Subcutaneous abdominal adipose tissue (tissue), 5 donors: Measurements from ENCODE around the gene MSMP.

Experiments
- H3K27ac ChIP-seq: one replicate; pipeline ENCODE4 v1.7.0; 2013; ENCODE audit warnings: low read depth, mild to moderate bottlenecking, inconsistent platforms, low read length, moderate library complexity
- H3K27me3 ChIP-seq, 5 donors: one replicate each; pipeline ENCODE4 v1.7.0; 2013; ENCODE audit warnings: low read length in 5 of 5, inconsistent platforms in 1 of 5; ENCODE audit not compliant: control insufficient read depth in 5 of 5, insufficient read depth in 4 of 5
- H3K36me3 ChIP-seq, 5 donors: one replicate each; pipeline ENCODE4 v1.7.0; 2013; ENCODE audit warnings: low read length in 5 of 5; ENCODE audit not compliant: control insufficient read depth in 5 of 5, insufficient read depth in 5 of 5
- H3K4me1 ChIP-seq, 5 donors: one replicate each; pipeline ENCODE4 v1.7.0; 2013; ENCODE audit warnings: low read length in 5 of 5, mild to moderate bottlenecking in 3 of 5, moderate library complexity in 1 of 5; ENCODE audit not compliant: control insufficient read depth in 5 of 5, insufficient read depth in 5 of 5
- H3K4me3 ChIP-seq, 5 donors: one replicate each; pipeline ENCODE4 v1.7.0; 2013; ENCODE audit warnings: low read length in 5 of 5, low read depth in 1 of 5
- H3K9ac ChIP-seq, 5 donors: one replicate each; pipeline ENCODE4 v1.7.0; 2013; ENCODE audit warnings: low read length in 5 of 5, mild to moderate bottlenecking in 4 of 5, moderate library complexity in 3 of 5
- H3K9me3 ChIP-seq, 5 donors: one replicate each; pipeline ENCODE4 v1.7.0; 2013; ENCODE audit warnings: low read length in 5 of 5; ENCODE audit not compliant: control insufficient read depth in 5 of 5
- donor health status: healthy.
- donor health status: healthy.
- donor health status: healthy.
- donor health status: healthy.
- donor health status: healthy.

Gene MSMP

DNA sequence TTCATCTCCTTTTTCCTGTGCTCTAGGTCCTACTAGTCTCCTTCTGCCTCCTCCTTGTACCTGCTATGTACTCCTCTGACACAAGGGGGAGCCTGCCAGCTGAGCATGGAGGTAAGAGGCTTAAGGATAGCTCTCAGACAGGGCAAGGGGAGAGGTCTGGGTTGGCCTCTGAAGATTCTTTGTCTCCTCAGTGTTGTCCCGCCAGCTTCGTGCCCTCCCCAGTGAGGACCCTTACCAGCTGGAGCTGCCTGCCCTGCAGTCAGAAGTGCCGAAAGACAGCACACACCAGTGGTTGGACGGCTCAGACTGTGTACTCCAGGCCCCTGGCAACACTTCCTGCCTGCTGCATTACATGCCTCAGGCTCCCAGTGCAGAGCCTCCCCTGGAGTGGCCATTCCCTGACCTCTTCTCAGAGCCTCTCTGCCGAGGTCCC, 17.9 kb downstream of the MSMP start:
- H3K4me1 ChIP-seq, result peaks cover 6 to 23% (median 19%) of the 10 kb centered on the region in 5 donors
- H3K36me3 ChIP-seq, result peaks cover 8 to 69% (median 62%) of the 10 kb centered on the region in 5 donors
- no peak overlapping the region for H3K27ac ChIP-seq
- no peak overlapping the region for H3K4me3 ChIP-seq
- no peaks in the 10 kb centered on the region for H3K9me3 ChIP-seq
- no peaks in the 10 kb centered on the region for H3K27me3 ChIP-seq
- no peak overlapping the region for H3K9ac ChIP-seq

DNA sequence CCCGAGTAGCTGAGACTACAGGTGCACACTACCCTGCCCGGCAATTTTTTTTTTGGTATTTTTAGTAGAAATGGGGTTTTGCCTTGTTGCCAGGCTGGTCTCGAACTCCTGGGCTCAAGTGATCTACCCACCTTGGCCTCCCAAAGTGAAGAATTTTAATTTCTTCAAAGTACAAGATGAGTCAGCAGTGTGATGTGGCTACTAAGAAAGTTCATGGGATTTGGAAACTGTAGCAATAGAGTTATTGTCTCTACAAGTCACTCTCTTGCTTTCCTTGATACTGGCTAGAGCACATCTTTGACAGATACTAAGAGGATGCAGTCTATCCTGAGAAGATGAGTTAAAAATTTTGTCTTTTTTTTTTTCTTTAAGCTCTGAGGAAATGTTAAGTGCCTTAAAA, 20.0 kb downstream of the MSMP start:
- H3K9ac ChIP-seq, result peak overlapping the region in 2 of 5 donors; percentile 12 to 32
- peak overlapping the region; percentile 96 for H3K27ac ChIP-seq
- H3K9me3 ChIP-seq, result no peaks in the 10 kb centered on the region
- H3K36me3 ChIP-seq, result peaks cover 8 to 48% (median 41%) of the 10 kb centered on the region in 5 donors
- no peaks in the 10 kb centered on the region for H3K27me3 ChIP-seq
- H3K4me3 ChIP-seq, result no peak overlapping the region
- peaks cover 21 to 44% (median 41%) of the 10 kb centered on the region in 5 donors for H3K4me1 ChIP-seq

DNA sequence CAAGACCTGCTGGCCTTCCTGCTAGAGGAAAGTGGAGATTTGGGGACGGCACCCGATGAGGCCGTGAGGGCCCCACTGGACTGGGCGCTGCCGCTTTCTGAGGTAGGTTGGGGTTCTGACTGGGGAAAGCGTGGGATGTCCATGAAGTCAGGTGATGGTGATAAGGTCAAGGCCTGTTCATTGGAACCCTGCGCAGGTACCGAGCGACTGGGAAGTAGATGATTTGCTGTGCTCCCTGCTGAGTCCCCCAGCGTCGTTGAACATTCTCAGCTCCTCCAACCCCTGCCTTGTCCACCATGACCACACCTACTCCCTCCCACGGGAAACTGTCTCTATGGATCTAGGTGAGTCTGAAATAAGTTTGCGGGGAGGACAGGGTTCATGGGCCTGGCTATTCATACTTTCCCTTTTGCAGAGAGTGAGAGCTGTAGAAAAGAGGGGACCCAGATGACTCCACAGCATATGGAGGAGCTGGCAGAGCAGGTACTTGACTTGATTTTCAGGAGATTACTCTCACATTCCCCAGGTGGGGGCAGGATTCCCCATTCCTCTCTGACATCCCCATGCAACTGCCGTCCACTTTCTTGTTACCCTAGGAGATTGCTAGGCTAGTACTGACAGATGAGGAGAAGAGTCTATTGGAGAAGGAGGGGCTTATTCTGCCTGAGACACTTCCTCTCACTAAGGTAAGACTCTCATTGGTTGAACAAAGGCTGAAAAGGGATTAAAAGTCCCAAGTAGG, 21.1 kb downstream of the MSMP start:
- H3K27me3 ChIP-seq, result no peaks in the 10 kb centered on the region
- peak overlapping the region; percentile 90 to 99 (median 97) for H3K9ac ChIP-seq
- H3K9me3 ChIP-seq, result no peaks in the 10 kb centered on the region
- H3K4me3 ChIP-seq, result peak overlapping the region; percentile 81 to 92 (median 90)
- peaks cover 8 to 37% (median 30%) of the 10 kb centered on the region in 5 donors for H3K36me3 ChIP-seq
- peaks cover 30 to 56% (median 52%) of the 10 kb centered on the region in 5 donors for H3K4me1 ChIP-seq
- H3K27ac ChIP-seq, result peak overlapping the region; percentile 96

DNA sequence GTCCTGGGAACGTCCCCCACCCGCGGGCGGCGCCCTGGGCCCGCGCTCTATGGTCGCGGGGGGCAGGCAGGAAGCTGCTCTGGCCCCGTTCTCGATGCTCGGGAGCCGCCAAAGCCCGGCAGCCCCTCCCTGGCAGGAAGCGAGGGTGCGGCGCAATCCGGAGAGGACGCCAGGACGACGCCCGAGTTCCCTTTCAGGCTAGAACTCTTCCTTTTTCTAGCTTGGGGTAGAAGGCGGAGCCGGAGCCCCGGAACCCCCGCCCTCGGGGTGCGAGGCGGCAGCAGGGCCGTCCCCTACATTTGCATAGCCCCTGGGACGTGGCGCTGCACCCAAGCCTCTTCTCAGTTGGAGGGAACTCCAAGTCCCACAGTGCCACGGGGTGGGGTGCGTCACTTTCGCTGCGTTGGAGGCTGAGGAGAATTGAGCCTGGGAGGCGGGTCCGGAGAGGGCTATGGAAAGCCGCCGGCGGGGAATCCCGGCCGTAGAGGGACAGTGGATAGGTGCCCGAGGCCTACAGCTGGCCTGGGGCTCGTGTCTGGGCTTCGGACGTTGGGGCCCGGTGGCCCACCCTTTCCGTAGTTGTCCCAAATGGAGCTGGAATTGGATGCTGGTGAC, 21.8 kb downstream of the MSMP start, which contains the start of the genes CREB3 and TLN1:
CREB3 (plus strand) TSS at position 482 of the 615 bp plus-strand sequence; CDS start at position 589, 107 bp downstream.
TLN1 (minus strand) TSS at position 11 of the 615 bp plus-strand sequence. CDS start 6,501 bp downstream, outside the sequence.
- Histone ChIP-seq H3K27me3 (no peaks in the 10 kb centered on the region), H3K9me3 (no peaks in the 10 kb centered on the region), H3K4me3 (peak within 1 kb of the TSS; percentile 81 to 92 (median 90)), H3K36me3 (peaks cover 8 to 30% (median 26%) of the 10 kb centered on the region in 5 donors), H3K4me1 (peaks cover 37 to 62% (median 59%) of the 10 kb centered on the region in 5 donors), H3K27ac (peak within 1 kb of the TSS; percentile 96), H3K9ac (peak within 1 kb of the TSS; percentile 90 to 99 (median 97))

DNA sequence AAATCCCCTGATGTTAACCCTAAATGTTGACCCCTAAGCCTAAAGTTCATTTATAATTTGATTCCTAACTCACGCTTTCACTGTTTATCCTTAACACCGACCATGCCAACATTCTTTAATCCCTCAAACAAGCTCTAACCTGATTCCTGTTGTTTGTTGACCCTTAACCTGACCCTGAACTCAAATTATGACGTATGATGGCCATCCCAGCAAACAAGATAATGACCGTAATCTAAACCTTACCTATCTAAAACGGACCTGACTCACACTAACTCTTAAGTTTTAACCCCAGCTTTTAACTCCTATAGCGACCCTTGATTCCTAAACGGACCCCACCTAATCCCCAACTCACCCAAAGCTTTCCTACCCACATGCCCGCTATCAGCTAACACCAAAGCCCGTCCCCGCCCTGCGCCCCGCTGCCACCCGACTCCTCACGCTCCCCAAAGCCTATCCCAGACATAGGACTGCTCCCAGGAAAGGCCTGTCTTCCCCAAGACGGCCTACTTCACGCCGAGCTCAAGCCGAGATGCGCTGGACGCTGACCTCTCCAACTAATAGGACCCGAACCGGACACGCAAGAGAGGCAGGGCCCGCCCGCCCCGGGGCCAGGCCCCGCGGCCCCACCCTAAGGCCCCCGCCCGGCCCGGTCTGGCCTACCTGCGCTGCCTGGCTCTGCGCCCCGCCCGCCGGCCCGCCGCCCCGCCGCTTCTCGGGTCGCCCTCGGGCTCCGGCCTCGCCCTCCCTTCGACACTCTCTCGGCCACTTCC, 22.5 kb downstream of the MSMP start:
- Histone ChIP-seq H3K9me3 (no peaks in the 10 kb centered on the region), H3K9ac (peak overlapping the region; percentile 90 to 98 (median 96)), H3K4me3 (peak overlapping the region; percentile 72 to 92 (median 88)), H3K27ac (peak overlapping the region; percentile 96), H3K27me3 (no peaks in the 10 kb centered on the region), H3K36me3 (peaks cover 8 to 23% (median 19%) of the 10 kb centered on the region in 5 donors), H3K4me1 (peaks cover 38 to 69% (median 66%) of the 10 kb centered on the region in 5 donors)

DNA sequence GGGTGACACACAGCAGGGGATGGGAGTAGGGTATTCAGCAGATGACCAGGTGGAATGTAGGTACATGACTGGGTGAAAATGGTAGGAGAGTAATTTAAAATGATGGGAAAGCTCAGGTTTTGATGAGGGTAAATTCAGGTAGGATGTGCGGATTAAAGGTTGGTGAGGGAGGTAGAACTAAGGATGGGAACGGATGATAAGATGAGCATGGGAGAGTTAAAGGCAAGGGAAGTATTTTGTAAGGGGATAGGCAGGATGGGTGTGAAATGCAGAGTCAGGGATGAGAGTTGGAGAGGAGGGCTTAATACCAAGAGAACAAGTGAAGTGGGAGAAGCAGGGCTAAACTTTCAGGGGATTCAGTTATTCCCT, 23.6 kb downstream of the MSMP start:
- Histone ChIP-seq H3K9ac (peak overlapping the region; percentile 90 to 98 (median 93)), H3K4me3 (peak overlapping the region; percentile 72 to 92 (median 88)), H3K27me3 (no peaks in the 10 kb centered on the region), H3K36me3 (peaks cover 6 to 19% (median 12%) of the 10 kb centered on the region in 5 donors), H3K4me1 (peaks cover 38 to 77% (median 75%) of the 10 kb centered on the region in 5 donors), H3K27ac (peak overlapping the region; percentile 96), H3K9me3 (no peaks in the 10 kb centered on the region)

DNA sequence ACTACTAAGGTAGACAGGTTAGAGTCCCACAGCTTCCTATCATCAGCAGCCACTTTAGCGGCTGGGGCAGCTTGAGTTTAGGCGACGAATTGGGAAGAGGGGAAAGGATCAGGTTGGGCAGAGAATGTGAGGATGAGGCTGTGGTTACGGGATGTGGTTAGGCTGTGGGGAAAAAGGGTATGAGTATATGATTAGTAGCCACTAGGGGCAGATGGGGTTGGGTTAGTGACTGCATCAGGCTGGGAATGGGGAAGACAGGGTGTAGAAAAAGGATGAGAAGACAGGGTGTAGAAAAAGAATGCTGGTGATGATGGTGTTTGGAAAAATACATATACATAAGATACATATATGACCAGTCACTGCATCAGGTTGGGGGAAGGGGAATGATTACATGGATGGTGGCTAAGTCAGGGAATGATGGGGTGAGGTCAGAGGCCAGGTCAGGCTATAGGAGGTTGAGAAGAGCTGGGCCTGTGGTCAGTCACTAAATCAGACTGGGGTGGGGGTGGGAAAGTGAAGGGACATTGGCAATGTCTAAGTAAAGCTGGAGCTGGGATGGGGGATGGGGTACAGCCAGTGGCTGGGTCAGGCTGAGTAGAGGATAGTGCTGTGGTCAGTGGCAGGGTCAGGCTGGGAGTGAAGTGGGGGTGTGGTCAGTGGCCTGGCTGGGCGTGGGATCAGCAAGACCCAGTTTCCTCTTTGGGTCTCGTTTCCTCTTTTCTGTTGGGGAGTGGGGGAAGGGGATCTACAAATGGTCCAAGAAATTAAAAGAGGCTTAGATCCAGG, 24.2 kb downstream of the MSMP start:
- H3K4me3 ChIP-seq, result peak overlapping the region; percentile 72 to 92 (median 88)
- peak overlapping the region; percentile 96 for H3K27ac ChIP-seq
- H3K9me3 ChIP-seq, result no peaks in the 10 kb centered on the region
- H3K4me1 ChIP-seq, result peaks cover 38 to 79% (median 78%) of the 10 kb centered on the region in 5 donors
- H3K9ac ChIP-seq, result peak overlapping the region in 4 of 5 donors; percentile 41 to 98 (median 92)
- no peaks in the 10 kb centered on the region for H3K27me3 ChIP-seq
- H3K36me3 ChIP-seq, result peaks cover 4 to 19% (median 12%) of the 10 kb centered on the region in 5 donors

DNA sequence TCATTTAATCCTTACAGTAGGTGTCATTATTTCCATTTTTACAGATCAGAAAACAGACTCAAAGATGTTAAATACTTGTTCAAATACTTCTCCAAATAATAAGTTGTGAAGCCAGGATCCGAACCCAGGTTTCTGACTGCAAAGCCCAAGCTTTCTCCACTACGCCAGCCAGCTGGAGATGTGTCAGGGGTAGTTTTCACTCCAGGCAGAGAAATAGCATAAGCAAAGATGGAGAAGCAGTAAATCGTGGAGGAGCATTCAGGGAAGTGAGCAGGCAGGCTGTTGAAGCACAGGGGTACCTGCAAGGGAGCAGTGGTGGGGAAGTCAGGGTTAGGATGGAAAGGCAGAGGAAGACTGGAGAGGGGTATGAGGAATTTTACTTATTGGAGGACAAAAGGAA, 25.0 kb downstream of the MSMP start:
- Histone ChIP-seq H3K4me3 (peak overlapping the region; percentile 72 to 92 (median 88)), H3K4me1 (peaks cover 38 to 79% (median 78%) of the 10 kb centered on the region in 5 donors), H3K27me3 (no peaks in the 10 kb centered on the region), H3K27ac (peak overlapping the region; percentile 96), H3K9ac (peak overlapping the region in 4 of 5 donors; percentile 31 to 90 (median 53)), H3K9me3 (no peaks in the 10 kb centered on the region), H3K36me3 (peaks cover 9 to 21% (median 16%) of the 10 kb centered on the region in 5 donors)
